Memory B cell (primary cell): Measurements from ENCODE around the gene GPR132.
"Not testable (repeated sequence)": the region's sequence is repeated elsewhere in the genome, so short reads cannot be mapped to it uniquely, and the experiment has no call there.

Source experiments
- ATAC-seq: fragments of 150-1000 bp; cut with Tn5 transposase; 2 replicates; pipeline ENCODE4 v1.10.0; 2021; ENCODE audit warnings: low read depth, mild to moderate bottlenecking, moderate library complexity
- DNase-seq, 2 donors: peaks; one replicate each; pipeline ENCODE4 v3.0.0; 2022; ENCODE audit warnings: low spot score in 2 of 2
- H3K27ac Mint-ChIP-seq: one replicate; pipeline ENCODE4 v1.8.0; 2022; ENCODE audit warnings: mild to moderate bottlenecking, moderate library complexity, mixed read lengths
- H3K27me3 Mint-ChIP-seq: one replicate; pipeline ENCODE4 v1.8.0; 2022; ENCODE audit warnings: mixed read lengths
- H3K36me3 Mint-ChIP-seq: one replicate; pipeline ENCODE4 v1.8.0; 2022; ENCODE audit warnings: mild to moderate bottlenecking, mixed read lengths
- H3K4me1 Mint-ChIP-seq: one replicate; pipeline ENCODE4 v1.8.0; 2022; ENCODE audit warnings: mixed read lengths
- H3K4me3 Mint-ChIP-seq: one replicate; pipeline ENCODE4 v1.8.0; 2022; ENCODE audit warnings: mild to moderate bottlenecking, moderate library complexity, mixed read lengths
- H3K9me3 Mint-ChIP-seq: one replicate; pipeline ENCODE4 v1.8.0; 2022; ENCODE audit warnings: mixed read lengths

GPR132 gene, protein sequence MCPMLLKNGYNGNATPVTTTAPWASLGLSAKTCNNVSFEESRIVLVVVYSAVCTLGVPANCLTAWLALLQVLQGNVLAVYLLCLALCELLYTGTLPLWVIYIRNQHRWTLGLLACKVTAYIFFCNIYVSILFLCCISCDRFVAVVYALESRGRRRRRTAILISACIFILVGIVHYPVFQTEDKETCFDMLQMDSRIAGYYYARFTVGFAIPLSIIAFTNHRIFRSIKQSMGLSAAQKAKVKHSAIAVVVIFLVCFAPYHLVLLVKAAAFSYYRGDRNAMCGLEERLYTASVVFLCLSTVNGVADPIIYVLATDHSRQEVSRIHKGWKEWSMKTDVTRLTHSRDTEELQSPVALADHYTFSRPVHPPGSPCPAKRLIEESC

DNA sequence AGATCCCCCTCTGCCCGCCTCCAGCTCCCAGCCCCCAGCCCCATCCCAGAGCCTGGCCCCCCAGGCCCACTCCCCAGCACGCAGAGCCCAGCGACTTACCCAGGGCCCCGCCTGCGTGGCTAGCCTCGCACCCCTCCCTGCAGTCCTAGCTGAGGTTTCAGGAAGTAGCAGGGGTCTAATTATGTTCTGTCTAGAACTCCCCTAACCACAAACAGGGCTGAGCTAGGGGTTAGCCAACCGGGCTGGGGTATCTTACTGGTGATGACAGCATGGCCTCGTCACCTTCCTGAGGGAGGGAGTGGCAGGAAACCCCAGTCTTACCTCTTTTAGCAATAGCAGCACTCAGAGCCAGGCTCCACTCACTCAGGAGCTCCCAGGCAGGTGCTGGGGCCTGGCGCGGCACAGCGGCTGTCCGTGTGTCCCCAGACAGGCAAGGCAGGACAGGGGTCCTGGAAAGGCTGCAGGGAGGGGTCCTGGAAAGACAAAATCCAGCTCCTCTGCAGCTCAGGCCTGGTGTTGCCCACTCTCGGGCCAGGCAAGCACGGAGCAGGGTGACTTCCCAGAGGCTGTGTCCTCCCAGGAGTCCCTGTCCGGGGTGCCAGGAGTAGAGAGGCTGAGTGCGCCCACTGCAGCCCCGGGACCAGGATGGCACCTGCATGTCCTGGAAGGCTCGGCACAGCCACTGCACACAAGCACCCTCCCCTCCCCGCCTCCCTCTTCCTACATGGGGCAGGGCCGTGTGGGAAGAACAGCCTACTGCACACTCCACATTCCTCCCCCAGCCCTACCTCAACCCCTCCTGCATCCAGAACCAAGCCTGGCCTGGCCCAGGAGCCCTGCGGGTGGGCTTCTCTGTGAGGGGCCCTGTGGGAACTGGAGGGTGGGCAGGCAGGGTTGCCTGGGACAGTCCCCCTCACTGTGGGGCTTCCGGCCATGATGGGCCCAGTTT, at the start of gene GPR132:
TSS of gene GPR132 (minus strand) at position 151 of the 949 bp plus-strand sequence. CDS start 10,010 bp downstream, outside the sequence.
- no peaks in the 10 kb centered on the region for H3K27me3 Mint-ChIP-seq
- DNase-seq (peak; percentile 85 to 90), ATAC-seq (peak; percentile 83)
- H3K36me3 Mint-ChIP-seq, result peaks cover 4% of the 10 kb centered on the region
- peaks cover 55% of the 10 kb centered on the region for H3K4me1 Mint-ChIP-seq
- peak within 1 kb of the TSS; percentile 99 for H3K27ac Mint-ChIP-seq
- peak within 1 kb of the TSS; percentile 97 for H3K4me3 Mint-ChIP-seq
- H3K9me3 Mint-ChIP-seq, result no peaks in the 10 kb centered on the region

DNA sequence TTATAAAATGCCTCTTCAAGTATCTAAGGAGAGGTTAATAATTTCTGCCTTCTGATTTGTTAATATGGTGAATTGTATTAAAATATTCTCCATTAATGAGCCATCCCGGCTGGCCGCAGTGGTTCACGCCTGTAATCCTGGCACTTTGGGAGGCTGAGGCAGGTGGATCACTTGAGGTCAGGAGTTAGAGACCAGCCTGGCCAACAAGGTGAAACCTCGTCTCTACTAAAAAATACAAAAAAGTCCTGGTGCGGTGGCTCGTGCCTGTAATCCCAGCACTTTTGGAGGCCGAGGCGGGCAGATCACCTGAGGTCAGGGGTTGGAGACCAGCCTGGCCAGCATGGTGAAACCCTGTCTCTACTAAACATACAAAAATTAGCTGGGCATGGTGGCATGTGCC, 44.0 kb upstream of the GPR132 start:
- H3K4me1 Mint-ChIP-seq, H3K27ac Mint-ChIP-seq, H3K4me3 Mint-ChIP-seq, H3K36me3 Mint-ChIP-seq, DNase-seq, ATAC-seq, H3K9me3 Mint-ChIP-seq: not testable (repeated sequence)
- peaks cover 14% of the 10 kb centered on the region for H3K27me3 Mint-ChIP-seq

DNA sequence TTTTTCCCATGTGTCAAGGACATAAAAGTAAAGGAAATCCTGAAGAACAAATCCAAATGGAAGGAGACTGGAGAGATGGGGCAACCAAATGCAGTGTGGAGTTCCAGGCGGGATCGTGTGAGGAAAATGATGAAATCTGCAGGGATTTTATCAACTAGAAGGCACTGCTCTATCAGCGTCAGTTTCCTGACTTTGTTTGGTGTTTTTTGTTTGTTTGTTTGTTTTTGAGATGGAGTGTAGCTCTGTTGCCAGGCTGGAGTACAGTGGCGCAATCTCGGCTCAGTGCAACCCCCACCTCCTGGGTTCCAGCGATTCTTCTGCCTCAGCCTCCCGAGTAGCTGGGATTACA, 43.3 kb upstream of the GPR132 start:
- H3K27ac Mint-ChIP-seq, result no peak overlapping the region
- no peaks in the 10 kb centered on the region for H3K36me3 Mint-ChIP-seq
- no peak overlapping the region for H3K4me3 Mint-ChIP-seq
- peaks cover 3% of the 10 kb centered on the region for H3K9me3 Mint-ChIP-seq
- DNase-seq, result no peak
- H3K4me1 Mint-ChIP-seq, result peaks cover 4% of the 10 kb centered on the region
- ATAC-seq, result no peak
- H3K27me3 Mint-ChIP-seq, result peaks cover 18% of the 10 kb centered on the region

DNA sequence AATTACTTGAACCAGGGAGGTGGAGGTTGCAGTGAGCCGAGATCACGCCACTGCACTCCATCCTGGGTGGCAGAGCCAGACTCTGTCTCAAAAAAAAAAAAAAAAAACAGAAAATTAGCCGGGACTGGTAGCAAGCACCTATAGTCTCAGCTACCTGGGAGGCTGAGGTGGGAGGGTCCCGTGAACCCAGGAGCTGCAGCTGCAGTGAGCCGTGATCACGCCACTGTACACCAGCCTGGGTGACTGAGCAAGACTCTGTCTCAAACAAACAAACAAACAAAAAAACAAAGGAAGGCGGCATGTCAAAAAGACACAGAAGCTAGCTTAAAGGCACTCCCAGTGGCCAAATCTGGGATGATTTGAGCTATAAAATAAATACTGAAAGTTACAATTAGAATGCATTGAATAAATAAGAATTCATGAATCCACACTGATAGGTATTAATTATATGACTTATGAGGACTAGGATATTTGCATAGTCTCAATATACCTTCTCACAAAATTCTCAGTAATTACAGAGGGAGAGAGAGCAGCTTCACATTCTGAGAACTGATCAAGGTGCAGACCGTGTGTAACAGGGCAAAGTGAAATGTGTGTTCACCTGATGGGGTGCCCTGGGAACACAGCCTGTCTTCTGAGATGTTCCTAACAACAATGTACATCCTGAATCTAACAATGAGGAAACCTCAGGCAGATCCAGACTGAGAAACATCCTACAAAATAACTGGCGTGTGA, 42.7 kb upstream of the GPR132 start:
- Mint-ChIP-seq H3K4me3 (no peak overlapping the region), H3K4me1 (peaks cover 4% of the 10 kb centered on the region), H3K36me3 (no peaks in the 10 kb centered on the region), H3K27me3 (peaks cover 20% of the 10 kb centered on the region), H3K27ac (no peak overlapping the region), H3K9me3 (peaks cover 3% of the 10 kb centered on the region)
- DNase-seq, result no peak
- ATAC-seq, result no peak

DNA sequence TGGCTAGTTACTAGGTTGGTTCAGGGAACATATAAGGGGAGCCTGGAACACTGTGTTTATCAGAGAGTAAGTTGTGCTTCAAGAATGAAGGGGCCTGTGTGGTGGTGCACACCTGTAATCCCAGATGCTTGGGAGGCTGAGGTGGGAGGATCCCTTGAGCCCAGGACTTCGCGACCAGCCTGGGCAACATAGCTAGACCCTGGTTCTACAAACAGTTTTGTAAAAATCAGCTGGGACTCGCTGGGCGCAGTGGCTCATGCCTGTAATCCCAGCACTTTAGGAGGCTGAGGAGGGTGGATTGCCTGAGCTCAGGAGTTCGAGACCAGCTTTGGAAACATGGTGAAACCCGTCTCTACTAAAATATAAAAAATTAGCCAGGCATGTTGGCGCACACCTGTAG, 42.1 kb upstream of the GPR132 start:
- Mint-ChIP-seq H3K4me3 (no peak overlapping the region), H3K4me1 (peaks cover 4% of the 10 kb centered on the region), H3K9me3 (peaks cover 3% of the 10 kb centered on the region), H3K27me3 (peaks cover 24% of the 10 kb centered on the region), H3K36me3 (no peaks in the 10 kb centered on the region), H3K27ac (no peak overlapping the region)
- no peak for DNase-seq
- ATAC-seq, result no peak

DNA sequence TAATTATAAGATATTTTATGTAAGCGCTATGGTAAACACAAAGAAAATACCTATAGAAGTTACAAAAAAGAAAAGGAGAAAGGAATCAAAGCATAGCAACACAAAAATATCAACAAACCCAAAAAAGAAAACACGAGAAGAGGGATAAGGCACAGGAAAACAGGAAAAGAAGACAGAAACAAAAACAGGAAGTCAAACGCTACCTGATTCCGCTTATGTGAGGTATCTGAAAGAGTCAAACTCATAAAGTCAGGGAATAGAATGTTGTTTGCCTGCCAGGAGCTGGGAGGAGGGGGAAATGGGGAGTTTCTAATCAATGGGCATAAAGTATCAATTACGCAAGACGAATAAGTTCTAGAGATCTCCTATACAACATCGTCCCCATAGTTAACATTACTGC, 39.9 kb upstream of the GPR132 start:
- Mint-ChIP-seq H3K36me3 (no peaks in the 10 kb centered on the region), H3K27ac (no peak overlapping the region), H3K4me1 (peaks cover 4% of the 10 kb centered on the region), H3K27me3 (peaks cover 29% of the 10 kb centered on the region), H3K4me3 (no peak overlapping the region), H3K9me3 (peaks cover 3% of the 10 kb centered on the region)
- no peak for DNase-seq
- no peak for ATAC-seq

DNA sequence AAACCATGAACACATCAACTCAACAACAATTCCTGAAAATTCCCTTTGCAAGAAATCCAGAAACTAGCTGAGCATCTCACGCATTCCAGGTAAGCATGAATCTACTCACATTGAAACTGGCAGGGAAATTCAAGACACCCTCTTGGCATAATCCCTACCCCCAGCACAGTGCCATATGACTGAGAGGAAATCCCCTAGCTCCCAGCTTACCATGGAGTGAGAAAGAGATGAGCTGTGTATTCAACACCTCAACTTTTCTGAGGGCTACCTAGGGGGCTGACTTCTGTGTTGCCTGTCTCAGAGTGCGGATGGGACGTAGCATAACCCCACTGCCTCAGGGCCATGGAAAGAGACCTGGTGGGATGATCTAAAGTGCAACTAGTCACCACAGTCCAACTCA, 37.7 kb upstream of the GPR132 start:
- ATAC-seq, result no peak
- Mint-ChIP-seq H3K27ac (no peak overlapping the region), H3K27me3 (peaks cover 29% of the 10 kb centered on the region), H3K36me3 (peaks cover 2% of the 10 kb centered on the region), H3K4me3 (no peak overlapping the region), H3K4me1 (peaks cover 5% of the 10 kb centered on the region), H3K9me3 (peaks cover 6% of the 10 kb centered on the region)
- no peak for DNase-seq

DNA sequence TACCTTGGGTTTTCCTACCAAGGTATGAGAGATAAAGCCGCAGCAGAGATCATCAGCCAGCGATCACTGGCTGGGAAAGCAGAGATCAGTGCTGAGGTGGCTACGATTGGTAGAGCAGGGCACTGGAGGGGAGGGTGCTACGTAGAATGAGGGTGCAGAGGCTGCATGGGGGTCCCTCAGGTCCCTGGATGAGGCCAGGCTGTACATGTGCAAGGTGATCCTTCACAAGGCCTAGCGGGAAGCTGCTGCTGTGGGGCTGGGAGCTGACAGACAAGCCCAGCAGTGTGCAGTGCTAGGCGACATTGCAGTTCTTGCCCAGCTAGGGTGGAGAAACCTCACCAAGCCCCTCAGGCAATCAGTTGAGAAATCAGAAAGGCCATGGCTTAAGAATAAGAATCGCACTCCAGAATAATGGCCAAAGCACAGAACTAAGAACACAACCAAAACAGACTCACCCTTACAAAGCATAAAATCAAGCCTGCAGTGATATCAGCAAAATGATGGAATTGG, 37.2 kb upstream of the GPR132 start:
- no peak for ATAC-seq
- H3K9me3 Mint-ChIP-seq, result peaks cover 6% of the 10 kb centered on the region
- DNase-seq, result no peak
- H3K4me3 Mint-ChIP-seq, result no peak overlapping the region
- H3K4me1 Mint-ChIP-seq, result peaks cover 5% of the 10 kb centered on the region
- peaks cover 29% of the 10 kb centered on the region for H3K27me3 Mint-ChIP-seq
- H3K36me3 Mint-ChIP-seq, result peaks cover 2% of the 10 kb centered on the region
- no peak overlapping the region for H3K27ac Mint-ChIP-seq

DNA sequence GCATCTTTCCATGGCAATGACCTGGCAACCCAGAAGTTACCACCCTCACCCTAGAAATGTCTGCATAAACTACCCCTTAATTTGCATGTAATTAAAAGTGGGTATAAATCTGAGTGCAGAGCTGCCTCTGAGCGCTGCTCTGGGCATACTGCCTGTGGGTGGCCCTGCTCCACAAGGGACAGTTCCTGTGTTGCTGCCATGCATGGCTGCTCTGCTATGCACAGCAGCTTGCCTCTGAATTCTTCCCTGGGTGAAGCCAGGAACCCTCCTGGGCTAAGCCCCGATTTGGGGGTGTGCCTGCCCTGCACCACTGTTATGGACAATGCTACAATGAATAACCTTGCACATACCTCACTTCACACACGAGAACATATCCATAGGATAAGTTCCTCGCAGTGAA, 35.7 kb upstream of the GPR132 start:
- Mint-ChIP-seq H3K9me3 (peaks cover 6% of the 10 kb centered on the region), H3K4me1 (peaks cover 5% of the 10 kb centered on the region), H3K27ac (no peak overlapping the region), H3K4me3 (no peak overlapping the region), H3K36me3 (peaks cover 2% of the 10 kb centered on the region), H3K27me3 (peaks cover 25% of the 10 kb centered on the region)
- DNase-seq, result no peak
- no peak for ATAC-seq

DNA sequence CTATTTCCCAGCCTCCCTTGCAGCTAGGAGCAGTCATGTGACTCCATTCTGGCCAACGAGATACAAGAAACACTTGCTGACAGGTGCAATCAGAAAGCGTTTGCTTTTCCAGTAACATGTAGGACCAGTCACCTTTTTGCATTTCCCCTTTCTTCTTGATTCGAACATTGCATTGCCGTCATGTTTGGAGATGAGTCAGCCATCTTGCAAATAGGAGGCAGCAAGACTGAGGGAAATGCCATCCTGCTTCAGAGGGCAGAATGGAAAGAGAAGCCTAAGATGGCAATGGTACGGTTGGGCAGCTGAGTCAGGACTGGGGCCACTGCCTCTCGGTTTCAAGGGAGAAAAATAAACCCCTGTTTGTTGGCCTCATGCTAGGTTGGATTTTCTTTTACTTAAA, 34.5 kb upstream of the GPR132 start:
- peaks cover 2% of the 10 kb centered on the region for H3K4me1 Mint-ChIP-seq
- DNase-seq (no peak), ATAC-seq (no peak)
- no peak overlapping the region for H3K4me3 Mint-ChIP-seq
- peaks cover 2% of the 10 kb centered on the region for H3K36me3 Mint-ChIP-seq
- H3K9me3 Mint-ChIP-seq, result peaks cover 6% of the 10 kb centered on the region
- no peak overlapping the region for H3K27ac Mint-ChIP-seq
- peaks cover 25% of the 10 kb centered on the region for H3K27me3 Mint-ChIP-seq

DNA sequence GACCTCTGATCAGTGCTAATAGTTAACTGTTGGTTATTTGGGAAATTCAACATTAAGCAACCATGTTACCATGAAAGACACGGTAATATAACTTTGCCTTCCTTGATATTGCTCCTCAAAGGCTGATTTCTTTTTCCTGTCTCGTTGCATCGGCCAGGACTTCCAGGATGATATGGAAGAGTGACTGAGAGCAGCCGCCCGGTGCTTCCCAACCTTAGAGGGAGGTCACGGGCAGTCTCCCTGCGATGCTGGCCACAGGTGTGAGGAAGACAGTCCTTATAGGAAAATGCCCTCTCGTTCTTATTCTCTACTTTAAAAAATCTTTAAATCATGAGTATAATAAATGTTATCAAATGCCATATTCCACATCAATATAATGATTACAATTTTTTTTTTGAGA, 33.1 kb upstream of the GPR132 start:
- H3K4me1 Mint-ChIP-seq, result peaks cover 6% of the 10 kb centered on the region
- DNase-seq (no peak), ATAC-seq (no peak)
- H3K27me3 Mint-ChIP-seq, result peaks cover 20% of the 10 kb centered on the region
- no peak overlapping the region for H3K4me3 Mint-ChIP-seq
- peaks cover 2% of the 10 kb centered on the region for H3K36me3 Mint-ChIP-seq
- peaks cover 3% of the 10 kb centered on the region for H3K9me3 Mint-ChIP-seq
- H3K27ac Mint-ChIP-seq, result no peak overlapping the region

DNA sequence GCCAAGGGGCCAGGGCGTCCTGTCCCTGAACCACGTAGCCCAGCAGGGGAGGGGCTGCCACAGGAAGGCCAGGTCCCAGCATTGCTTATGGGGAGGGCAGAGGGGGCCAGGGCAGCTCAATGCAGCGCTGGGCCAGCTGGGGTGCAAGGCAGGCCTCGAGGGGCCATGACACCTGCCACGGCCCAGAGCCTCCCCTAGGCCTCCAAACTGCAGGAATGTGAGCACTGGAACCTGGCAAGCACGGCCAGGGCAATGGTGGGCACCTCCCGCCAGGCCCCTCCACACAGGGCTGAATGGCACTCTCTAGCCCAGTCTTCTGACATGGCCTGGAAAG, 32.5 kb upstream of the GPR132 start:
- Mint-ChIP-seq H3K27me3 (peaks cover 17% of the 10 kb centered on the region), H3K27ac (no peak overlapping the region), H3K9me3 (peaks cover 3% of the 10 kb centered on the region), H3K4me3 (no peak overlapping the region), H3K4me1 (peaks cover 8% of the 10 kb centered on the region), H3K36me3 (peaks cover 2% of the 10 kb centered on the region)
- ATAC-seq (no peak), DNase-seq (no peak)

DNA sequence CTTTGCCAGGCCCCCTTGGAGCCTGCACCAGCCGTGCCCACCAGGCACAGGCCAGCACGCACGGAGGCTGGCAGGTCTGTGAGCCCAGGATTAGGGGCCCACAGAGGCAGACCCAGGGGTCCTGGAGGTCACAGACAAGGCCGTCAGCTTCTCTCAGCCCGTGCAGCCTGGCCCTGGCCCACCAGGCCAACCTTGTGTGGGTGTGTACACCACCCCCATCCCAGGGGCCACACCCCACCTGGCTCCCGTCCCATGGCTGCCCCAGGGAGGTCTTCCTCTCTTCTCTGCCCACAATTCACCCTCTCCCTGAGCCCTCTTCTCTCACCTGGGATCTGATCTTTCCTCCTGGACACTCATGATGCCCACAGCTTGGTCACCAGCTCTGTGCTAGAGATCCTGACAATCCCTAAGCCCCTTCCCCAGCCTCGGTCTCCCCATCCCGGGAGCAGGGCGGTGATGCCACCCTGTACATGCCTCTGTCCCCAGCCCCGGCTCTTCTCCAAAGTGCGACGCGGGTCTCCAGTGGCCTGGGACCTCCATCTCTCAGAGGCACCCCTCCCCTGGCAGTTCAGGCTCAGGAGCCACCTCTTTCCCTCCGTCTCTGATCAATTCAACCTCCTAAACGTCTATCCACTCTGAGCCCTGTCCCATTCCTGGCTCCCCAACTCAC, 31.1 kb upstream of the GPR132 start:
- Mint-ChIP-seq H3K27ac (no peak overlapping the region), H3K9me3 (peaks cover 3% of the 10 kb centered on the region), H3K4me3 (no peak overlapping the region), H3K36me3 (peaks cover 2% of the 10 kb centered on the region), H3K27me3 (peaks cover 10% of the 10 kb centered on the region), H3K4me1 (peaks cover 10% of the 10 kb centered on the region)
- ATAC-seq (no peak), DNase-seq (no peak)
